ENCODE results near the gene IREB2.
A peak's percentile ranks its signal among the peaks of the same experiment; 100 is the strongest.
"Not testable (repeated sequence)": the region's sequence is repeated elsewhere in the genome, so short reads cannot be mapped to it uniquely, and the experiment has no call there.

Gene IREB2, protein sequence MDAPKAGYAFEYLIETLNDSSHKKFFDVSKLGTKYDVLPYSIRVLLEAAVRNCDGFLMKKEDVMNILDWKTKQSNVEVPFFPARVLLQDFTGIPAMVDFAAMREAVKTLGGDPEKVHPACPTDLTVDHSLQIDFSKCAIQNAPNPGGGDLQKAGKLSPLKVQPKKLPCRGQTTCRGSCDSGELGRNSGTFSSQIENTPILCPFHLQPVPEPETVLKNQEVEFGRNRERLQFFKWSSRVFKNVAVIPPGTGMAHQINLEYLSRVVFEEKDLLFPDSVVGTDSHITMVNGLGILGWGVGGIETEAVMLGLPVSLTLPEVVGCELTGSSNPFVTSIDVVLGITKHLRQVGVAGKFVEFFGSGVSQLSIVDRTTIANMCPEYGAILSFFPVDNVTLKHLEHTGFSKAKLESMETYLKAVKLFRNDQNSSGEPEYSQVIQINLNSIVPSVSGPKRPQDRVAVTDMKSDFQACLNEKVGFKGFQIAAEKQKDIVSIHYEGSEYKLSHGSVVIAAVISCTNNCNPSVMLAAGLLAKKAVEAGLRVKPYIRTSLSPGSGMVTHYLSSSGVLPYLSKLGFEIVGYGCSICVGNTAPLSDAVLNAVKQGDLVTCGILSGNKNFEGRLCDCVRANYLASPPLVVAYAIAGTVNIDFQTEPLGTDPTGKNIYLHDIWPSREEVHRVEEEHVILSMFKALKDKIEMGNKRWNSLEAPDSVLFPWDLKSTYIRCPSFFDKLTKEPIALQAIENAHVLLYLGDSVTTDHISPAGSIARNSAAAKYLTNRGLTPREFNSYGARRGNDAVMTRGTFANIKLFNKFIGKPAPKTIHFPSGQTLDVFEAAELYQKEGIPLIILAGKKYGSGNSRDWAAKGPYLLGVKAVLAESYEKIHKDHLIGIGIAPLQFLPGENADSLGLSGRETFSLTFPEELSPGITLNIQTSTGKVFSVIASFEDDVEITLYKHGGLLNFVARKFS

DNA sequence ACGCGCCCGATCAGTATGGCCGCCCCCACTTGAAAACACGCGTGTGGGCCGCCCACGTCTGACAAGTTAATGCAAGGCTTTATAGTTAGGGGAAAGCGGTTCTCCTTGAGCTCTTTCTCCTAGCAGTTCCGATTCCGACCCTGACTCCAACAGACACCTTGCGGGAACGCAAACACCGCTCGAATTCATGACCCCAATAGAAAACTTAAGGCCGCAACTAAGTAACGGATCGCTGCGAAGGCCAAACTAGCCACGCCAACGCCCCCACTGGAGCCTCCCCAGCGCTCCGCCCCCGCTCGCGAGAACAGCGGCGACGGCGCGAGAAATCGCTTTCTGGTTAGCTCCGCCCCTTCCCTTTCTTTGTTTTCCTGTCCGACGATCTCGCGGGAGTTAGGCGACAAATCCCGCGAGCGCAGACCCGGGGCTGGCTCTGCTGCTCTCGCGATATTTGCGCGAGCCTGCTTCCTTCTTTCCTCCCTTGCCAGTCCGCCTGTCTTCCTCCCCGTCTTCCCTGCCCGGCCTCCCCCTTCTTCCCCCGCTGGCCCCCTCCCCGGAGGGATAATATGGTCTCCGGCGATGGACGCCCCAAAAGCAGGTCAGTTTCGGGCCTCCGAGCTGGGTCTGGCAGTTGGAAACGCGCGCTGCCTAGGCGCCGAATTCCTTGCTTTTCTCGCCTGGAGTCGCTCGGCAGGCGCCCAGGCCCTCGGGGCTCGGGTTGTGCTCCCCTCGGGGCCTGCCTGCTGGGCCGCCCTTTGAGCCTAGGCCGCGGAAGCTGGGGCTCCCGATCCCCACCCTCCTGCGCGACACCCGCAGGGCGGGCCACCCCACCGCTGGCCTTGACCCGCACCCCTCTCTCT, at the start of gene IREB2:
Gene IREB2, plus strand, starts transcription at position 455 of the 857 bp plus-strand sequence. Its CDS starts 122 bp downstream, at position 577.
- peak; percentile 91 for DNase-seq

- no peak for DNase-seq
These were observed 49.2 kb upstream of the IREB2 start for GRCh38 chr15:78388865-78389264.

GRCh38 chr15:78389322-78389721, 48.7 kb upstream of the IREB2 start:
- no peak for DNase-seq

- DNase-seq, result no peak
These were observed 48.3 kb upstream of the IREB2 start for GRCh38 chr15:78389738-78390137.

DNA sequence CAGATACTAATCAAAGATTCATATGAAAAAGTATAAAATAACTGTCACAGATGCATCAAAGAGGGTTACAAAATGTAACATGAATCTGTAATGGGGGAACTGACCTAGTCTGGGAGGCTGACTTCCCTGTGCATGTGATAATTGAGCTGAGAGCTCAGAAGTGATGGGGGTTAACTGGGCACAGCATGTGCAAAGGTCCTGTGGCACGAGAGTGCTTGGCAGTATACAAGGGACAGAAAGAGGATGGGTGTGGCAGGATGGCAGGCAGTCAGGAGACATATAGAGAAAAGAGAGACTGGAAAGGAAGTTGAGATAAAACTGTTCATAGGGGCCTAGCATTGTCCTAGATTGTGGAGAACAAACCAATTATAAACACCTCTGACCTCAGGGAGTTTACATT, 47.8 kb upstream of the IREB2 start:
- no peak for DNase-seq

- no peak for DNase-seq
These were observed 47.2 kb upstream of the IREB2 start for GRCh38 chr15:78390826-78391225.

- no peak for DNase-seq
These were observed 46.2 kb upstream of the IREB2 start for GRCh38 chr15:78391781-78392180.

GRCh38 chr15:78392430-78392829, 45.6 kb upstream of the IREB2 start:
- DNase-seq, result peak; percentile 66

- no peak for DNase-seq
These were observed 44.9 kb upstream of the IREB2 start for GRCh38 chr15:78393137-78393536.

GRCh38 chr15:78394026-78394425, 44.0 kb upstream of the IREB2 start:
- no peak for DNase-seq

- DNase-seq, result no peak
These were observed 42.9 kb upstream of the IREB2 start for GRCh38 chr15:78394981-78395616.

DNA sequence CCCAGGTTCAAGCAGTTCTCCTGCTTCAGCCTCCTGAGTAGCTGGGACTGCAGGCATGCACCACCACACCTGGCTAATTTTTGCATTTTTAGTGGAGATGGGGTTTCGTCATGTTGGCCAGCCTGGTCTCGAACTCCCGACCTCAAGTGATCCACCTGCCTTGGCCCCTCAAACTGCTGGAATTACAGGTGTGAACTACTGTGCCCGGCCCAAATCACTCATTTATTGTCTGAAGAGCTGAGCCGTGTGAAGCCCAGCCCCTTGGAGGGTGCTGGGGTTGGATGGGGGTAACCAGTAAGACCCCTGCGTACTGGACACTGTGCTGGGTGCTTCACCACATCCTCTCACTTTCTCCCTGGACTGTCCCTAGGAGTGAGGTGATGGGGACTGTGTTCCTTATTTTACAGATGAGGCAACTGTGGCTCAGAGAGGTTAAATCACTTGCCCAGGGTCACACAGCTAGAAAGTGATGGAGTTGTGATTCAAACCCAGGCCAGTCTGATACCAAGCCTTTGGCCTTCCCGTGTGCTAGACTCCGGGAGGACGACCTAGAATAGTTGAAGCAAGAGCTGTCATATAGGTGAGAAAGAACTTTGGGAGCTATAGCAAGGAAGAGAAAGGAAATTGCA, 41.7 kb upstream of the IREB2 start:
- DNase-seq, result no peak

DNA sequence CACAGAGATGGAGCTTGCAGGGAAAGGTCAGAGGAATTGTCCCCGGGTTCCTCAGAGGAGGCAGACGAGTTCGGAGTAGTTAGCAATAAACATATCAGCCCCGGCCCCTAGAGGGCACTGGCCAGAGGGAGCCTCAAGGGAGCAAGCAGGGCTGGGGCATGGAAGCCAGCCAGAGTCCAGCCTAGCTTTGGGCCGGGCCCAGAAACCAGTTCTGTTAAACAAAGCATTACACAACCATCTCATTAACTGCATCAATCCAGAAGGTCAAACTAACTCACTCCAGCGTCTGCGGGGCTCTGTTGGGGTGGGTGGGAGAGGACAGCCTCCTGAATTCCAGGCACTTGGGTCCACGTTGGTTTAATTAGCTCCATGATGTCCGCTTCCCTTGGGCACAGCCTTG, 41.0 kb upstream of the IREB2 start:
- DNase-seq, result no peak

DNA sequence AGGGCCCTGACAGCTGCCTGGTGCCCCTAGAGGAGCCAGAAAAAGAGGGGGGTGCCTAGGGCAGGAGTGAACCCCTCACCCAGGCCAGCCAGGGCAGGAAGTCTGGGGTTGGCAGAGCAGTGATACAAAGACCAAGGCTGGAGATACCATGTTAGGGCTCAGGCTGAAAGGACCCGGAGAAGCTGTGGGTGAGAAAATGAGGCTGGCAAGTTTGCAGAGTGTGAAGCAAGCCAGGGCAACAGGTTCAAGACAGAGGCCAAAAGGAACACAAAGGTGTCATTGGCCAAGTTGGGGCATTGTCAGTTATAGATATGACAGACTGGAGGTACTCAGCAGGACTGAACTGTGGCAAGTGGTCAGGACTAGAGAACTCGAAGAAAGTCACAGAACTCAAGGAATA, 40.6 kb upstream of the IREB2 start:
- DNase-seq, result no peak

GRCh38 chr15:78398076-78398825, 39.8 kb upstream of the IREB2 start:
- no peak for DNase-seq

DNA sequence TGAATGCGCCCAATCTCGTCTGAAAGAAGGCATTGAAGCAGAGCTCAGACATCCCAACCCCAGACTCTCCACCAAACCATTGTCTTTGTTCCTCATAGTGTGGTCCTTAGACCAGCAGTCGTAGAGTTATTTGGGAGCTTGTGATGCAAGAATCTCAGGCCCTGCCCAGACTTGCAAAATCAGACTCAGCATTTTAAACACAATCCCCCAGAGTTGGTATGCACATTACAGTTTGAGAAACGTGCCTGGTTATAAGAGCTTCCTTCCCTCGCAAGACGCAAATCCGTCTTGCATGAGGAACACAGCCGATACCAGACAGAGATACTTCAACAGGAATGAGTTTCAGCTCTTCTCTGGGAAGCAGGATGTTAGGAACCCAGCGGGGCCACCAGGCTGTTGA, 38.9 kb upstream of the IREB2 start:
- DNase-seq, result no peak

- DNase-seq, result no peak
These were observed 35.9 kb upstream of the IREB2 start for GRCh38 chr15:78402061-78402610.

DNA sequence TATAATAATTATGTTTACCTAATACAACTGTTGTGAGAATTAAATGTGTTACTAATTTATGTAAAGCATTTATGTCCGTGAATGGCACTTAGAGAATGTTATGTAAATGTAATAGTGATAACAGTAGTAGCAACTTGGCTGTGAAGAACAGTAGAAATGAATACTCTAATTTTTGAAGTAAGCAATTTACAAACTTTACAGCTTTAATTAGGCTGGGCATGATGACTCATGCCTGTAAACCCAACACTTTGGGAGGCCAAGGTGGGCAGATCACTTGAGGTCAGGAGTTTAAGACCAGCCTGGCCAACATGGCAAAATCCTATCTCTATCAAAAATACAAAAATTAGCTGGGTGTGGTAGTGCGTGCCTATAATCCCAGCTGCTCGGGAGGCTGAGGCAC, 33.9 kb upstream of the IREB2 start:
- DNase-seq, result no peak

- DNase-seq, result not testable (repeated sequence)
These were observed 33.2 kb upstream of the IREB2 start for GRCh38 chr15:78404796-78405195.

GRCh38 chr15:78405336-78405924, 32.6 kb upstream of the IREB2 start:
- DNase-seq, result no peak
